SK-N-SH (cell line): ENCODE results near the gene TTC9B. TPM values are rescaled to one million over a fixed set of nuclear protein-coding genes. Genes with fewer than 3 reads are reported as not detected.

ENCODE experiments used
- CTCF ChIA-PET: fragments of 300-600, 350-600 bp; formaldehyde crosslinking; extraction: SDS; loops from one replicate; lab custom pipeline; 2021; lab: Yijun Ruan, JAX
- POLR2A ChIA-PET: fragments of 350-600 bp; sonication (Branson Sonifier 250); formaldehyde crosslinking; extraction: SDS; loops from one replicate; lab custom pipeline; 2020; ENCODE audit warnings: antibody characterized with exemption, inconsistent platforms; lab: Yijun Ruan, JAX
- DNase-seq: peaks from one replicate; pipeline ENCODE4 v3.0.0; 2012
- H2AFZ ChIP-seq: fragments of 200-600 bp; sonication (generic); 2 replicates; pipeline ENCODE4 v1.8.1; 2016; ENCODE audit warnings: antibody characterized with exemption, mild to moderate bottlenecking, low read depth
- H3F3A ChIP-seq: fragments of 200-600 bp; sonication (generic); replicated peaks from 2 replicates; pipeline ENCODE3; 2016; ENCODE audit warnings: antibody characterized with exemption, mild to moderate bottlenecking; ENCODE audit not compliant: insufficient read depth
- H3K27ac ChIP-seq, 2 experiments: fragments of 200-500 bp in 1 of 2; fragments of 200-600 bp in 1 of 2; sonication (Bioruptor generic) in 1 of 2; sonication (generic), shearing (Covaris generic) in 1 of 2; 2 replicates each; pipeline versions ENCODE4 v1.5.1 to v1.6.1; 2014 to 2016; ENCODE audit warnings: low read depth in 2 of 2, inconsistent platforms in 1 of 2, low read length in 1 of 2, mild to moderate bottlenecking in 1 of 2, mixed read lengths in 1 of 2
- H3K27me3 ChIP-seq: fragments of 200-600 bp; sonication (generic), shearing (Covaris generic); 2 replicates; pipeline ENCODE4 v1.6.1; 2016; ENCODE audit warnings: mixed run types; ENCODE audit not compliant: insufficient read depth
- H3K36me3 ChIP-seq, 2 experiments: fragments of 200-500 bp in 1 of 2; fragments of 200-600 bp in 1 of 2; sonication (Bioruptor generic) in 1 of 2; sonication (generic) in 1 of 2; replicated peaks in 1 of 2; 2 replicates each; pipeline versions ENCODE3 to v1.5.1; 2014 to 2016; ENCODE audit warnings: low read length in 1 of 2, mild to moderate bottlenecking in 1 of 2; ENCODE audit not compliant: insufficient read depth in 2 of 2, control insufficient read depth in 1 of 2
- H3K4me1 ChIP-seq, 2 experiments: fragments of 200-500 bp in 1 of 2; fragments of 200-600 bp in 1 of 2; sonication (Bioruptor generic) in 1 of 2; sonication (generic), shearing (Covaris generic) in 1 of 2; 2 replicates each; pipeline versions ENCODE4 v1.5.1 to v1.6.1; 2014 to 2016; ENCODE audit warnings: low read depth in 1 of 2, low read length in 1 of 2, mixed run types in 1 of 2; ENCODE audit not compliant: insufficient read depth in 2 of 2, control insufficient read depth in 1 of 2
- H3K4me2 ChIP-seq: fragments of 200-600 bp; sonication (generic), shearing (Covaris generic); 2 replicates; pipeline ENCODE4 v1.6.1; 2017; ENCODE audit warnings: mixed run types
- H3K4me3 ChIP-seq, 2 experiments: fragments of 200-500 bp in 1 of 2; fragments of 200-600 bp in 1 of 2; sonication (Bioruptor generic) in 1 of 2; sonication (generic), shearing (Covaris generic) in 1 of 2; 2 replicates each; pipeline versions ENCODE4 v1.5.1 to v1.8.1; 2014 to 2016; ENCODE audit warnings: low read depth in 2 of 2, inconsistent platforms in 1 of 2, low read length in 1 of 2, mild to moderate bottlenecking in 1 of 2, mixed read lengths in 1 of 2, moderate library complexity in 1 of 2
- H3K79me2 ChIP-seq: fragments of 200-600 bp; sonication (generic); 2 replicates; pipeline ENCODE4 v1.8.1; 2017; ENCODE audit warnings: mild to moderate bottlenecking; ENCODE audit not compliant: insufficient read depth
- H3K9ac ChIP-seq: fragments of 200-600 bp; sonication (generic); 2 replicates; pipeline ENCODE4 v1.6.1; 2017; ENCODE audit warnings: mixed run types
- H3K9me2 ChIP-seq: fragments of 200-600 bp; sonication (generic); 2 replicates; pipeline ENCODE4 v1.6.1; 2017; ENCODE audit warnings: mixed run types
- H3K9me3 ChIP-seq: fragments of 200-600 bp; sonication (generic); 2 replicates; pipeline ENCODE4 v1.6.1; 2017; ENCODE audit warnings: mixed run types, mild to moderate bottlenecking, moderate library complexity
- H4K20me1 ChIP-seq: fragments of 200-600 bp; sonication (generic); 2 replicates; pipeline ENCODE4 v1.6.1; 2017; ENCODE audit warnings: mild to moderate bottlenecking, mixed run types; ENCODE audit not compliant: insufficient read depth
- GABPA ChIP-seq: IDR thresholded peaks from 2 replicates; pipeline ENCODE4 v1.4.0; 2012; ENCODE audit warnings: low read depth, mild to moderate bottlenecking
- IRF3 ChIP-seq: fragments of 150-350 bp; IDR thresholded peaks from 2 replicates; pipeline ENCODE4 v1.6.1; 2016; ENCODE audit warnings: mild to moderate bottlenecking, low read depth, low read length
- JUND ChIP-seq: IDR thresholded peaks from 2 replicates; pipeline ENCODE4 v1.4.0; 2012
- MXI1 ChIP-seq: IDR thresholded peaks from 2 replicates; pipeline ENCODE4 v1.6.1; 2012; ENCODE audit warnings: mild to moderate bottlenecking, low read depth, low read length, improper control_type of control experiment
- RAD21 ChIP-seq: IDR thresholded peaks from 2 replicates; pipeline ENCODE4 v1.6.1; 2012; ENCODE audit warnings: mild to moderate bottlenecking, low read length
- REST ChIP-seq: IDR thresholded peaks from 2 replicates; pipeline ENCODE4 v1.6.1; 2012; ENCODE audit warnings: mild to moderate bottlenecking, low read depth, low read length, moderate library complexity
- RFX5 ChIP-seq: IDR thresholded peaks from 2 replicates; pipeline ENCODE4 v1.6.1; 2012; ENCODE audit warnings: mild to moderate bottlenecking, improper control_type of control experiment, low read length
- RXRA ChIP-seq: IDR thresholded peaks from 2 replicates; pipeline ENCODE4 v1.4.0; 2012; ENCODE audit warnings: low read depth, mild to moderate bottlenecking, borderline replicate concordance
- SIN3A ChIP-seq: IDR thresholded peaks from 2 replicates; pipeline ENCODE4 v1.6.1; 2012; ENCODE audit warnings: low read depth, mild to moderate bottlenecking, low read length, moderate library complexity, borderline replicate concordance
- SMC3 ChIP-seq: IDR thresholded peaks from 2 replicates; pipeline ENCODE4 v1.6.1; 2012; ENCODE audit warnings: low read depth, low read length, improper control_type of control experiment
- TCF12 ChIP-seq: IDR thresholded peaks from 2 replicates; pipeline ENCODE4 v1.4.0; 2012
- USF1 ChIP-seq: IDR thresholded peaks from 2 replicates; pipeline ENCODE4 v1.4.0; 2012; ENCODE audit warnings: low read depth, borderline replicate concordance
- YY1 ChIP-seq: IDR thresholded peaks from 2 replicates; pipeline ENCODE4 v1.4.0; 2012; ENCODE audit warnings: low read depth, mild to moderate bottlenecking
- ZBTB33 ChIP-seq: IDR thresholded peaks from 2 replicates; pipeline ENCODE4 v1.4.0; 2012; ENCODE audit warnings: low read depth, borderline replicate concordance
- WGBS: methylation state at CpG from one replicate; pipeline ENCODE4 v1.1.6; 2017; ENCODE audit warnings: low lambda C conversion rate; 5-methylcytosine and 5-hydroxymethylcytosine counted together
- polyA plus RNA-seq, 3 experiments: library from polyadenylated mRNA; depleted of rRNA; stranded (reverse); fragments of >200 nt; gene quantifications; 2 replicates each; pipeline ENCODE4 v1.2.3, GENCODE V29; 2012

TTC9B gene
- polyA plus RNA-seq, 1 of the 3 experiments (the other 2 are of a cell fraction) = 0.30 TPM

GRCh38 chr19:40234429-40235237, 16.4 kb upstream of the TTC9B start (continued):
- no peak for TF ChIP-seq REST
- TF ChIP-seq GABPA = no peak
- no peak for TF ChIP-seq SMC3
- no peak for TF ChIP-seq SIN3A
- no peak for TF ChIP-seq USF1
- TF ChIP-seq JUND = no peak
- TF ChIP-seq TCF12 = no peak
- TF ChIP-seq IRF3 = no peak
- no peak for TF ChIP-seq RAD21
- no peak for TF ChIP-seq MXI1

- Histone ChIP-seq H3K4me1 (peaks cover 0 to 6% of the 10 kb centered on the region in 2 experiments; a peak in 1 of 4 replicates), H3K4me3 (no peak overlapping the region), H2AFZ (no peak overlapping the region), H3K9ac (no peak overlapping the region), H3F3A (peaks cover 15% of the 10 kb centered on the region), H3K27me3 (no peaks in the 10 kb centered on the region), H4K20me1 (no peaks in the 10 kb centered on the region), H3K9me3 (no peaks in the 10 kb centered on the region), H3K9me2 (no peaks in the 10 kb centered on the region), H3K27ac (no peak overlapping the region), H3K4me2 (no peak overlapping the region), H3K79me2 (no peaks in the 10 kb centered on the region), H3K36me3 (peaks cover 3 to 44% of the 10 kb centered on the region in 2 experiments)
- TF ChIP-seq RXRA = no peak
- no peak for TF ChIP-seq RFX5
- TF ChIP-seq GABPA = no peak
- TF ChIP-seq USF1 = no peak
- no peak for TF ChIP-seq ZBTB33
- TF ChIP-seq YY1 = no peak
- 92% methylated on average over 16 of the region's 20 CpGs for whole genome bisulfite sequencing
- no peak for DNase-seq
- ChIA-PET CTCF (interaction anchor here (1.4 to 1.7 kb wide), 2 partner anchors 10 to 94 kb away, joined by 5 to 8 read pairs; no protein-coding TSS in a partner anchor), POLR2A (no interaction called here)
Measured at GRCh38 chr19:40233811-40234389, 15.7 kb upstream of the TTC9B start.
